Vagina (tissue), 2 donors: ENCODE measurements around the gene B4GALNT3.

Experiments used
- POLR2A ChIP-seq, 2 donors: fragments of 450-650 bp; IDR thresholded peaks; one replicate each; pipeline ENCODE4 v1.6.1; 2017; ENCODE audit warnings: antibody characterized with exemption in 2 of 2, mild to moderate bottlenecking in 2 of 2, moderate library complexity in 2 of 2
- TF ChIP-seq, protein P1 (sequence below), 3 experiments: fragments of 450-650 bp in 2 of 3; fragments of 200-600 bp in 1 of 3; sonication (generic) in 1 of 3; IDR thresholded peaks; one replicate each; pipeline ENCODE4 v1.5.1; 2017 to 2019; ENCODE audit warnings: antibody characterized with exemption in 3 of 3, mild to moderate bottlenecking in 2 of 3, moderate library complexity in 2 of 3

- TF ChIP-seq, protein P1, sequence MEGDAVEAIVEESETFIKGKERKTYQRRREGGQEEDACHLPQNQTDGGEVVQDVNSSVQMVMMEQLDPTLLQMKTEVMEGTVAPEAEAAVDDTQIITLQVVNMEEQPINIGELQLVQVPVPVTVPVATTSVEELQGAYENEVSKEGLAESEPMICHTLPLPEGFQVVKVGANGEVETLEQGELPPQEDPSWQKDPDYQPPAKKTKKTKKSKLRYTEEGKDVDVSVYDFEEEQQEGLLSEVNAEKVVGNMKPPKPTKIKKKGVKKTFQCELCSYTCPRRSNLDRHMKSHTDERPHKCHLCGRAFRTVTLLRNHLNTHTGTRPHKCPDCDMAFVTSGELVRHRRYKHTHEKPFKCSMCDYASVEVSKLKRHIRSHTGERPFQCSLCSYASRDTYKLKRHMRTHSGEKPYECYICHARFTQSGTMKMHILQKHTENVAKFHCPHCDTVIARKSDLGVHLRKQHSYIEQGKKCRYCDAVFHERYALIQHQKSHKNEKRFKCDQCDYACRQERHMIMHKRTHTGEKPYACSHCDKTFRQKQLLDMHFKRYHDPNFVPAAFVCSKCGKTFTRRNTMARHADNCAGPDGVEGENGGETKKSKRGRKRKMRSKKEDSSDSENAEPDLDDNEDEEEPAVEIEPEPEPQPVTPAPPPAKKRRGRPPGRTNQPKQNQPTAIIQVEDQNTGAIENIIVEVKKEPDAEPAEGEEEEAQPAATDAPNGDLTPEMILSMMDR (IDR thresholded peaks at IDR 0.05), result no peak
- TF ChIP-seq POLR2A (IDR thresholded peaks at IDR 0.05), result no peak
Measured at GRCh38 chr12:520119-520518, 60.4 kb downstream of the B4GALNT3 start.
